ENCODE measurements around the gene MIAT. TPM values are rescaled to one million over a fixed set of nuclear protein-coding genes. Genes with fewer than 3 reads are reported as not detected.

The MIAT gene
- total RNA-seq, 1 experiment from 2014 or later, result 0.33 TPM

GRCh38 chr22:26632422-26633155 is 24.8 kb upstream of the MIAT start:
- no peak for TF ChIP-seq POLR2AphosphoS5 (IDR thresholded peaks at IDR 0.05; ENCODE audit: low read depth, low read length)
- TF ChIP-seq, protein P1, sequence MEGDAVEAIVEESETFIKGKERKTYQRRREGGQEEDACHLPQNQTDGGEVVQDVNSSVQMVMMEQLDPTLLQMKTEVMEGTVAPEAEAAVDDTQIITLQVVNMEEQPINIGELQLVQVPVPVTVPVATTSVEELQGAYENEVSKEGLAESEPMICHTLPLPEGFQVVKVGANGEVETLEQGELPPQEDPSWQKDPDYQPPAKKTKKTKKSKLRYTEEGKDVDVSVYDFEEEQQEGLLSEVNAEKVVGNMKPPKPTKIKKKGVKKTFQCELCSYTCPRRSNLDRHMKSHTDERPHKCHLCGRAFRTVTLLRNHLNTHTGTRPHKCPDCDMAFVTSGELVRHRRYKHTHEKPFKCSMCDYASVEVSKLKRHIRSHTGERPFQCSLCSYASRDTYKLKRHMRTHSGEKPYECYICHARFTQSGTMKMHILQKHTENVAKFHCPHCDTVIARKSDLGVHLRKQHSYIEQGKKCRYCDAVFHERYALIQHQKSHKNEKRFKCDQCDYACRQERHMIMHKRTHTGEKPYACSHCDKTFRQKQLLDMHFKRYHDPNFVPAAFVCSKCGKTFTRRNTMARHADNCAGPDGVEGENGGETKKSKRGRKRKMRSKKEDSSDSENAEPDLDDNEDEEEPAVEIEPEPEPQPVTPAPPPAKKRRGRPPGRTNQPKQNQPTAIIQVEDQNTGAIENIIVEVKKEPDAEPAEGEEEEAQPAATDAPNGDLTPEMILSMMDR (IDR thresholded peaks at IDR 0.05), result no peak
- TF ChIP-seq, protein P2, sequence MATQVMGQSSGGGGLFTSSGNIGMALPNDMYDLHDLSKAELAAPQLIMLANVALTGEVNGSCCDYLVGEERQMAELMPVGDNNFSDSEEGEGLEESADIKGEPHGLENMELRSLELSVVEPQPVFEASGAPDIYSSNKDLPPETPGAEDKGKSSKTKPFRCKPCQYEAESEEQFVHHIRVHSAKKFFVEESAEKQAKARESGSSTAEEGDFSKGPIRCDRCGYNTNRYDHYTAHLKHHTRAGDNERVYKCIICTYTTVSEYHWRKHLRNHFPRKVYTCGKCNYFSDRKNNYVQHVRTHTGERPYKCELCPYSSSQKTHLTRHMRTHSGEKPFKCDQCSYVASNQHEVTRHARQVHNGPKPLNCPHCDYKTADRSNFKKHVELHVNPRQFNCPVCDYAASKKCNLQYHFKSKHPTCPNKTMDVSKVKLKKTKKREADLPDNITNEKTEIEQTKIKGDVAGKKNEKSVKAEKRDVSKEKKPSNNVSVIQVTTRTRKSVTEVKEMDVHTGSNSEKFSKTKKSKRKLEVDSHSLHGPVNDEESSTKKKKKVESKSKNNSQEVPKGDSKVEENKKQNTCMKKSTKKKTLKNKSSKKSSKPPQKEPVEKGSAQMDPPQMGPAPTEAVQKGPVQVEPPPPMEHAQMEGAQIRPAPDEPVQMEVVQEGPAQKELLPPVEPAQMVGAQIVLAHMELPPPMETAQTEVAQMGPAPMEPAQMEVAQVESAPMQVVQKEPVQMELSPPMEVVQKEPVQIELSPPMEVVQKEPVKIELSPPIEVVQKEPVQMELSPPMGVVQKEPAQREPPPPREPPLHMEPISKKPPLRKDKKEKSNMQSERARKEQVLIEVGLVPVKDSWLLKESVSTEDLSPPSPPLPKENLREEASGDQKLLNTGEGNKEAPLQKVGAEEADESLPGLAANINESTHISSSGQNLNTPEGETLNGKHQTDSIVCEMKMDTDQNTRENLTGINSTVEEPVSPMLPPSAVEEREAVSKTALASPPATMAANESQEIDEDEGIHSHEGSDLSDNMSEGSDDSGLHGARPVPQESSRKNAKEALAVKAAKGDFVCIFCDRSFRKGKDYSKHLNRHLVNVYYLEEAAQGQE (IDR thresholded peaks at IDR 0.05; ENCODE audit: insufficient read depth in 1 of 2, low read depth in 2 of 2, low read length in 1 of 2), result no peak
- no peak for TF ChIP-seq SIN3A (IDR thresholded peaks at IDR 0.05; ENCODE audit: borderline replicate concordance, insufficient read depth, low read depth, low read length)
- no peak for TF ChIP-seq TCF7L2 (IDR thresholded peaks at IDR 0.05; ENCODE audit: low read depth, low read length)
- in situ Hi-C loops (cut with HindIII; ENCODE audit: low pct_unique_long_range_greater_than_20kb, low sequenced_read_pairs), result no loop called here
- H3K4me1 ChIP-seq (ENCODE audit: control insufficient read depth, insufficient read depth, low read length), result no peaks in the 10 kb centered on the region
- no peak overlapping the region for H3K27ac ChIP-seq (ENCODE audit: low read length)
- BruUV-seq (replicated peaks), result no TSS peak
- H3K36me3 ChIP-seq (ENCODE audit: control insufficient read depth, insufficient read depth, low read length), result no peaks in the 10 kb centered on the region
- DNase-seq (ENCODE audit: low read depth, low spot score) (no peak), ATAC-seq (no peak)
- H3K4me3 ChIP-seq (ENCODE audit: low read depth in 2 of 2, low read length in 2 of 2), result no peak overlapping the region
- POLR2A ChIA-PET, result no interaction called here
- H3K27me3 ChIP-seq (ENCODE audit: control insufficient read depth, insufficient read depth, low read length), result no peaks in the 10 kb centered on the region
- intact Hi-C loops (cut with micrococcal nuclease; ENCODE audit: unreplicated experiment), result no loop called here
- H3K9me3 ChIP-seq (ENCODE audit: control insufficient read depth, insufficient read depth, low read depth, low read length), result no peaks in the 10 kb centered on the region
- CTCF ChIA-PET, result no interaction called here

- Histone ChIP-seq H3K27ac (ENCODE audit: low read length) (no peak overlapping the region), H3K4me3 (ENCODE audit: low read depth in 2 of 2, low read length in 2 of 2) (no peak overlapping the region), H3K9me3 (ENCODE audit: control insufficient read depth, insufficient read depth, low read depth, low read length) (no peaks in the 10 kb centered on the region), H3K4me1 (ENCODE audit: control insufficient read depth, insufficient read depth, low read length) (no peaks in the 10 kb centered on the region), H3K27me3 (ENCODE audit: control insufficient read depth, insufficient read depth, low read length) (no peaks in the 10 kb centered on the region), H3K36me3 (ENCODE audit: control insufficient read depth, insufficient read depth, low read length) (no peaks in the 10 kb centered on the region)
- in situ Hi-C loops (cut with HindIII; ENCODE audit: low pct_unique_long_range_greater_than_20kb, low sequenced_read_pairs) (no loop called here), intact Hi-C loops (cut with micrococcal nuclease; ENCODE audit: unreplicated experiment) (no loop called here)
- POLR2A ChIA-PET, result no interaction called here
- TF ChIP-seq, protein P2 (IDR thresholded peaks at IDR 0.05; ENCODE audit: insufficient read depth in 1 of 2, low read depth in 2 of 2, low read length in 1 of 2), result no peak
- TF ChIP-seq SIN3A (IDR thresholded peaks at IDR 0.05; ENCODE audit: borderline replicate concordance, insufficient read depth, low read depth, low read length), result no peak
- no peak for TF ChIP-seq TCF7L2 (IDR thresholded peaks at IDR 0.05; ENCODE audit: low read depth, low read length)
- TF ChIP-seq POLR2AphosphoS5 (IDR thresholded peaks at IDR 0.05; ENCODE audit: low read depth, low read length), result no peak
- TF ChIP-seq, protein P1 (IDR thresholded peaks at IDR 0.05), result no peak
- CTCF ChIA-PET, result no interaction called here
- BruUV-seq (replicated peaks), result no TSS peak
- no peak for ATAC-seq
- DNase-seq (ENCODE audit: low read depth, low spot score), result no peak
Observed at GRCh38 chr22:26634189-26634588, 23.2 kb upstream of the MIAT start.
